Measurements from ENCODE around the gene WFDC1.
A peak's percentile ranks its signal among the peaks of the same experiment; 100 is the strongest.

The WFDC1 gene

GRCh38 chr16:84294531-84295142 lies at the start of gene WFDC1:
Gene WFDC1 (plus strand): TSS chr16:84294878. CDS start chr16:84294972, 94 bp downstream.
- no peak for DNase-seq (ENCODE audit: low spot score)

- DNase-seq (ENCODE audit: low spot score), result no peak
These were observed 48.6 kb upstream of the WFDC1 start for GRCh38 chr16:84245956-84246678.

GRCh38 chr16:84246679-84247077 lies 48.0 kb upstream of the WFDC1 start:
- no peak for DNase-seq (ENCODE audit: low spot score)

GRCh38 chr16:84247331-84247730 lies 47.3 kb upstream of the WFDC1 start:
- no peak for DNase-seq (ENCODE audit: low spot score)

GRCh38 chr16:84247844-84248243 lies 46.8 kb upstream of the WFDC1 start:
- DNase-seq (ENCODE audit: low spot score), result no peak

GRCh38 chr16:84252184-84252583 lies 42.5 kb upstream of the WFDC1 start:
- DNase-seq (ENCODE audit: low spot score), result no peak

GRCh38 chr16:84253173-84253572 lies 41.5 kb upstream of the WFDC1 start:
- no peak for DNase-seq (ENCODE audit: low spot score)

GRCh38 chr16:84254062-84254461 lies 40.6 kb upstream of the WFDC1 start:
- no peak for DNase-seq (ENCODE audit: low spot score)

GRCh38 chr16:84255050-84255810 lies 39.4 kb upstream of the WFDC1 start:
- peak; percentile 79 for DNase-seq (ENCODE audit: low spot score)

- DNase-seq (ENCODE audit: low spot score), result no peak
These were observed 36.4 kb upstream of the WFDC1 start for GRCh38 chr16:84258266-84258665.

- DNase-seq (ENCODE audit: low spot score), result no peak
These were observed 35.0 kb upstream of the WFDC1 start for GRCh38 chr16:84259691-84260090.

- no peak for DNase-seq (ENCODE audit: low spot score)
These were observed 33.7 kb upstream of the WFDC1 start for GRCh38 chr16:84260766-84261554.

GRCh38 chr16:84262031-84262430 lies 32.6 kb upstream of the WFDC1 start:
- no peak for DNase-seq (ENCODE audit: low spot score)

- no peak for DNase-seq (ENCODE audit: low spot score)
These were observed 31.7 kb upstream of the WFDC1 start for GRCh38 chr16:84262939-84263338.

GRCh38 chr16:84266451-84266850 lies 28.2 kb upstream of the WFDC1 start:
- peak; percentile 45 for DNase-seq (ENCODE audit: low spot score)

- DNase-seq (ENCODE audit: low spot score), result no peak
These were observed 27.3 kb upstream of the WFDC1 start for GRCh38 chr16:84267380-84267779.

GRCh38 chr16:84268291-84269040 lies 26.2 kb upstream of the WFDC1 start:
- DNase-seq (ENCODE audit: low spot score), result no peak

GRCh38 chr16:84270071-84270470 lies 24.6 kb upstream of the WFDC1 start:
- no peak for DNase-seq (ENCODE audit: low spot score)

GRCh38 chr16:84270531-84270930 lies 24.1 kb upstream of the WFDC1 start:
- DNase-seq (ENCODE audit: low spot score), result no peak

GRCh38 chr16:84271037-84271436 lies 23.6 kb upstream of the WFDC1 start:
- no peak for DNase-seq (ENCODE audit: low spot score)

- DNase-seq (ENCODE audit: low spot score), result peak; percentile 84
These were observed 22.8 kb upstream of the WFDC1 start for GRCh38 chr16:84271866-84272265.

All from COLO829 (cell line).